SK-N-SH treated with all-trans-retinoic acid at 6 μM for 48 hours (cell line): ENCODE results near the gene GTF2F2.

Experiments used
- ATAC-seq: fragments of 200-7000 bp; cut with Tn5 transposase; 3 replicates; pipeline ENCODE4 v1.9.1; 2020; ENCODE audit warnings: mild to moderate bottlenecking, moderate library complexity
- CSDC2 ChIP-seq: fragments of 250-450 bp; sonication (Bioruptor Pico); IDR thresholded peaks from 2 replicates; pipeline ENCODE4 v1.5.0; 2020; ENCODE audit warnings: mild to moderate bottlenecking, moderate library complexity
- CSRNP3 ChIP-seq: fragments of 250-450 bp; sonication (Bioruptor Pico); IDR thresholded peaks from 2 replicates; pipeline ENCODE4 v1.5.1; 2021; ENCODE audit warnings: mild to moderate bottlenecking, moderate library complexity
- ESRRG ChIP-seq: fragments of 250-450 bp; sonication (Bioruptor Pico); IDR thresholded peaks from 2 replicates; pipeline ENCODE4 v1.6.1; 2021; ENCODE audit warnings: mild to moderate bottlenecking
- GLIS3 ChIP-seq: fragments of 250-450 bp; sonication (Bioruptor Pico); IDR thresholded peaks from 2 replicates; pipeline ENCODE4 v1.5.0; 2020; ENCODE audit warnings: mild to moderate bottlenecking, moderate library complexity
- ISL1 ChIP-seq: fragments of 250-450 bp; sonication (Bioruptor Pico); IDR thresholded peaks from 2 replicates; pipeline ENCODE4 v2.1.2; 2022; ENCODE audit warnings: mild to moderate bottlenecking, moderate library complexity
- OSR1 ChIP-seq: fragments of 250-450 bp; sonication (Bioruptor Pico); IDR thresholded peaks from 2 replicates; pipeline ENCODE4 v1.8.0; 2022; ENCODE audit warnings: moderate library complexity, mild to moderate bottlenecking, inconsistent platforms
- POU6F1 ChIP-seq: fragments of 250-450 bp; sonication (Bioruptor Pico); IDR thresholded peaks from 2 replicates; pipeline ENCODE4 v1.8.0; 2021; ENCODE audit warnings: low read depth, mild to moderate bottlenecking, moderate library complexity, borderline replicate concordance
- PPARA ChIP-seq: fragments of 250-450 bp; sonication (Bioruptor Pico); IDR thresholded peaks from 2 replicates; pipeline ENCODE4 v1.5.0; 2020; ENCODE audit warnings: mild to moderate bottlenecking, borderline replicate concordance
- RARB ChIP-seq: fragments of 250-450 bp; sonication (Bioruptor Pico); IDR thresholded peaks from 2 replicates; pipeline ENCODE4 v1.8.0; 2021; ENCODE audit warnings: mild to moderate bottlenecking, moderate library complexity
- SNAI2 ChIP-seq: fragments of 250-450 bp; sonication (Bioruptor Pico); IDR thresholded peaks from 2 replicates; pipeline ENCODE4 v1.5.0; 2020; ENCODE audit warnings: mild to moderate bottlenecking, moderate library complexity
- TCF4 ChIP-seq: fragments of 250-450 bp; sonication (Bioruptor Pico); IDR thresholded peaks from 2 replicates; pipeline ENCODE4 v1.8.0; 2021; ENCODE audit warnings: mild to moderate bottlenecking, moderate library complexity, borderline replicate concordance
- TOX ChIP-seq: fragments of 250-450 bp; sonication (Bioruptor Pico); IDR thresholded peaks from 2 replicates; pipeline ENCODE4 v1.8.0; 2021; ENCODE audit warnings: mild to moderate bottlenecking, moderate library complexity, borderline replicate concordance
- ZC3H10 ChIP-seq: fragments of 250-450 bp; sonication (Bioruptor Pico); IDR thresholded peaks from 2 replicates; pipeline ENCODE4 v1.5.1; 2021; ENCODE audit warnings: mild to moderate bottlenecking, moderate library complexity
- ZFP3 ChIP-seq: fragments of 250-450 bp; sonication (Bioruptor Pico); IDR thresholded peaks from 2 replicates; pipeline ENCODE4 v1.5.0; 2020; ENCODE audit warnings: mild to moderate bottlenecking, moderate library complexity
- ZFP30 ChIP-seq: fragments of 450-650 bp; formaldehyde crosslinking; IDR thresholded peaks from 2 replicates; pipeline ENCODE4 v1.5.0; 2022; ENCODE audit warnings: mild to moderate bottlenecking, moderate library complexity
- ZNF565 ChIP-seq: fragments of 450-650 bp; formaldehyde crosslinking; conservative IDR thresholded peaks from 2 replicates; pipeline ENCODE4 v1.5.0; 2020; ENCODE audit warnings: low read depth, mild to moderate bottlenecking, moderate library complexity
- ZNF70 ChIP-seq: fragments of 450-650 bp; formaldehyde crosslinking; IDR thresholded peaks from 2 replicates; pipeline ENCODE4 v1.5.0; 2020; ENCODE audit warnings: mild to moderate bottlenecking, moderate library complexity
- ZNF8 ChIP-seq: fragments of 450-650 bp; formaldehyde crosslinking; IDR thresholded peaks from 2 replicates; pipeline ENCODE4 v1.5.0; 2020; ENCODE audit warnings: mild to moderate bottlenecking, moderate library complexity
- TF ChIP-seq, protein P1 (sequence below): fragments of 250-450 bp; sonication (Bioruptor Pico); IDR thresholded peaks from 2 replicates; pipeline ENCODE4 v1.5.1; 2020; ENCODE audit warnings: low read depth, mild to moderate bottlenecking, moderate library complexity
- TF ChIP-seq, protein P2 (sequence below): fragments of 250-450 bp; sonication (Bioruptor Pico); IDR thresholded peaks from 2 replicates; pipeline ENCODE4 v1.5.0; 2020; ENCODE audit warnings: mild to moderate bottlenecking, moderate library complexity
- TF ChIP-seq, protein P3 (sequence below): fragments of 250-450 bp; sonication (Bioruptor Pico); IDR thresholded peaks from 2 replicates; pipeline ENCODE4 v1.8.0; 2020; ENCODE audit warnings: mild to moderate bottlenecking, moderate library complexity, borderline replicate concordance

Gene GTF2F2

DNA sequence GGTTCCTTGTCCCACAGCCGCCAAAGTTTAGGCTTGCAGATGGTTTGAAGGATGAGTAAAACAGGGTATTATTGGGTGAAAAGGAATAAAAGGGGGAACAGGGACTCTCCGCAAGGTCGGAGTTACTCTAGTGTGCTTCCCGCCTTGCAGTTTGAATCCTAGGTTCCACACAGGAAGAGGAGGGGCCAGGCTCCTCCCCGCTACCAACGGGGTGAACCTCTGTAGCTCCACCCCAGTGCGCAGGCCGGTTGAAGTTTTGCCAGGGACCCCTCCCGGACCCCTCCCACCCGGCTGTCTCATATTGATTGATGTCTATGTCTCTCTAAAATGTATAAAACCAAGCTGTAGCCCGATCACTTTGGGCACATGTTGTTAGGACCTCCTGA is 11.6 kb upstream of the GTF2F2 start:
- TF ChIP-seq CSRNP3 (CRISPR knock-in tag) (no peak), ZNF565 (CRISPR knock-in tag) (no peak), ZNF70 (CRISPR knock-in tag) (no peak), TOX (CRISPR knock-in tag) (no peak), OSR1 (CRISPR knock-in tag) (no peak), CSDC2 (CRISPR knock-in tag) (no peak), POU6F1 (CRISPR knock-in tag) (no peak), GLIS3 (no peak), ISL1 (CRISPR knock-in tag) (no peak)
- TF ChIP-seq, protein P1, sequence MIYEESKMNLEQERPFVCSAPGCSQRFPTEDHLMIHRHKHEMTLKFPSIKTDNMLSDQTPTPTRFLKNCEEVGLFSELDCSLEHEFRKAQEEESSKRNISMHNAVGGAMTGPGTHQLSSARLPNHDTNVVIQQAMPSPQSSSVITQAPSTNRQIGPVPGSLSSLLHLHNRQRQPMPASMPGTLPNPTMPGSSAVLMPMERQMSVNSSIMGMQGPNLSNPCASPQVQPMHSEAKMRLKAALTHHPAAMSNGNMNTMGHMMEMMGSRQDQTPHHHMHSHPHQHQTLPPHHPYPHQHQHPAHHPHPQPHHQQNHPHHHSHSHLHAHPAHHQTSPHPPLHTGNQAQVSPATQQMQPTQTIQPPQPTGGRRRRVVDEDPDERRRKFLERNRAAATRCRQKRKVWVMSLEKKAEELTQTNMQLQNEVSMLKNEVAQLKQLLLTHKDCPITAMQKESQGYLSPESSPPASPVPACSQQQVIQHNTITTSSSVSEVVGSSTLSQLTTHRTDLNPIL, result no peak
- no peak for ATAC-seq

- no peak for ATAC-seq
- no peak for TF ChIP-seq ZNF565 (CRISPR knock-in tag)
- TF ChIP-seq CSRNP3 (CRISPR knock-in tag), result no peak
- no peak for TF ChIP-seq SNAI2 (CRISPR knock-in tag)
- no peak for TF ChIP-seq ZFP30 (CRISPR knock-in tag)
- no peak for TF ChIP-seq GLIS3
- no peak for TF ChIP-seq RARB (CRISPR knock-in tag)
- TF ChIP-seq ESRRG (CRISPR knock-in tag), result no peak
- TF ChIP-seq CSDC2 (CRISPR knock-in tag), result no peak
- TF ChIP-seq, protein P2, sequence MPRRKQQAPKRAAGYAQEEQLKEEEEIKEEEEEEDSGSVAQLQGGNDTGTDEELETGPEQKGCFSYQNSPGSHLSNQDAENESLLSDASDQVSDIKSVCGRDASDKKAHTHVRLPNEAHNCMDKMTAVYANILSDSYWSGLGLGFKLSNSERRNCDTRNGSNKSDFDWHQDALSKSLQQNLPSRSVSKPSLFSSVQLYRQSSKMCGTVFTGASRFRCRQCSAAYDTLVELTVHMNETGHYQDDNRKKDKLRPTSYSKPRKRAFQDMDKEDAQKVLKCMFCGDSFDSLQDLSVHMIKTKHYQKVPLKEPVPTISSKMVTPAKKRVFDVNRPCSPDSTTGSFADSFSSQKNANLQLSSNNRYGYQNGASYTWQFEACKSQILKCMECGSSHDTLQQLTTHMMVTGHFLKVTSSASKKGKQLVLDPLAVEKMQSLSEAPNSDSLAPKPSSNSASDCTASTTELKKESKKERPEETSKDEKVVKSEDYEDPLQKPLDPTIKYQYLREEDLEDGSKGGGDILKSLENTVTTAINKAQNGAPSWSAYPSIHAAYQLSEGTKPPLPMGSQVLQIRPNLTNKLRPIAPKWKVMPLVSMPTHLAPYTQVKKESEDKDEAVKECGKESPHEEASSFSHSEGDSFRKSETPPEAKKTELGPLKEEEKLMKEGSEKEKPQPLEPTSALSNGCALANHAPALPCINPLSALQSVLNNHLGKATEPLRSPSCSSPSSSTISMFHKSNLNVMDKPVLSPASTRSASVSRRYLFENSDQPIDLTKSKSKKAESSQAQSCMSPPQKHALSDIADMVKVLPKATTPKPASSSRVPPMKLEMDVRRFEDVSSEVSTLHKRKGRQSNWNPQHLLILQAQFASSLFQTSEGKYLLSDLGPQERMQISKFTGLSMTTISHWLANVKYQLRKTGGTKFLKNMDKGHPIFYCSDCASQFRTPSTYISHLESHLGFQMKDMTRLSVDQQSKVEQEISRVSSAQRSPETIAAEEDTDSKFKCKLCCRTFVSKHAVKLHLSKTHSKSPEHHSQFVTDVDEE (CRISPR knock-in tag), result no peak
Observed at GRCh38 chr13:45109102-45109720, 11.1 kb upstream of the GTF2F2 start.

DNA sequence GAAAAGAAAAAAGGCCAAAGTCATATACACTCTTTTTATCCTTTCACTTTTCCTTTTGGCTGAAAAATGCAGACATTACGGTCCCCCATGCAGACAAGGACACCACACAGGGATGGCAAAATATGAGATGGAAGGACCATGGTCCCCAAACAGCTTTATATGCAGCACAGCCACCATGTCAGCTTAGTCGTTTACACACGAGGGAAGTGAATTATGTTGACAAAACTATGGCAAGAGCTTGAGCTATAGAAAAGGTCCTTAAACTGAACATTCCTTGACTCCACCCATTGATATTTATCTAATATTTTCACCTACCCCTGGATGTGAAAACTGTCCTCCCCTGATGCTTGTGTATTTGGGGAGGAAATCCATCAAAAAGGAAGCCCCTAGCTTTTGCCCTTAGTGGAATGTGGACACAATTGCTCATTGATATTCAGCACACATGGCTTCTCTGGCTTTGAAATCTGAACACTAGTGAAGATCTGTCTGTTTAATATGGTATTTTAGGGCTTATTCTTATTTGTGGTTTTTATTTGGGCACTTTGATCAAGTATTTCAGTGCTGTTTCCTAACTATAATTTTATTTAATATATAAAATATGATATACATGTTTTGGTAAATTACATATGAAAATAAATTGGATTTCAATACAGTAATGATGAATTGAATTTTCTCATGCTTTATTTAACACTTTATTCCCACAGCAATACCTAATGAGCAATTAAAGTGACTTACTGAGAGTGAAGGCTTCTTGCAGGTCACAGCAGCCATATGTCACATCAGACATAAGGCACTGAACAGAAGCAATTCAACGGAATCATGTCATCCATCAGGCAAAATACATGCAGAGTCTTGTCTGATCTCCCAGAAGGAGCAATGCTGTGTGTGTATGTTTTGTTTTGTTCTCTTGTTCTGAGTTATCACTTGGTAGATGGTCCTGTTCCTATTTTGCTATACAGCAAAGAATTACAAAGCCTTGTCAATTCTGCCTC is 6.8 kb upstream of the GTF2F2 start:
- no peak for ATAC-seq
- TF ChIP-seq, protein P3, sequence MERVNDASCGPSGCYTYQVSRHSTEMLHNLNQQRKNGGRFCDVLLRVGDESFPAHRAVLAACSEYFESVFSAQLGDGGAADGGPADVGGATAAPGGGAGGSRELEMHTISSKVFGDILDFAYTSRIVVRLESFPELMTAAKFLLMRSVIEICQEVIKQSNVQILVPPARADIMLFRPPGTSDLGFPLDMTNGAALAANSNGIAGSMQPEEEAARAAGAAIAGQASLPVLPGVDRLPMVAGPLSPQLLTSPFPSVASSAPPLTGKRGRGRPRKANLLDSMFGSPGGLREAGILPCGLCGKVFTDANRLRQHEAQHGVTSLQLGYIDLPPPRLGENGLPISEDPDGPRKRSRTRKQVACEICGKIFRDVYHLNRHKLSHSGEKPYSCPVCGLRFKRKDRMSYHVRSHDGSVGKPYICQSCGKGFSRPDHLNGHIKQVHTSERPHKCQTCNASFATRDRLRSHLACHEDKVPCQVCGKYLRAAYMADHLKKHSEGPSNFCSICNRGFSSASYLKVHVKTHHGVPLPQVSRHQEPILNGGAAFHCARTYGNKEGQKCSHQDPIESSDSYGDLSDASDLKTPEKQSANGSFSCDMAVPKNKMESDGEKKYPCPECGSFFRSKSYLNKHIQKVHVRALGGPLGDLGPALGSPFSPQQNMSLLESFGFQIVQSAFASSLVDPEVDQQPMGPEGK (CRISPR knock-in tag), result no peak
- TF ChIP-seq CSRNP3 (CRISPR knock-in tag) (no peak), SNAI2 (CRISPR knock-in tag) (no peak), GLIS3 (no peak), PPARA (CRISPR knock-in tag) (no peak), OSR1 (CRISPR knock-in tag) (no peak), CSDC2 (CRISPR knock-in tag) (no peak), ZFP3 (CRISPR knock-in tag) (no peak), ZFP30 (CRISPR knock-in tag) (no peak), ZNF8 (CRISPR knock-in tag) (no peak), ZC3H10 (CRISPR knock-in tag) (no peak), RARB (CRISPR knock-in tag) (no peak), TCF4 (no peak), TOX (CRISPR knock-in tag) (no peak)
